HEK293 (cell line): ENCODE data around the gene NFS1.

Experiments used
- BCL11B ChIP-seq: fragments of 450-650 bp; formaldehyde crosslinking; IDR thresholded peaks from 2 replicates; pipeline ENCODE4 v1.5.1; 2016; ENCODE audit warnings: low read depth, missing biosample characterization, missing genetic modification characterization
- GLIS1 ChIP-seq: fragments of 450-650 bp; formaldehyde crosslinking; IDR thresholded peaks from 2 replicates; pipeline ENCODE4 v1.5.1; 2016; ENCODE audit warnings: missing biosample characterization, missing genetic modification characterization
- IKZF3 ChIP-seq: fragments of 450-650 bp; IDR thresholded peaks from 2 replicates; pipeline ENCODE4 v1.5.0; 2018; ENCODE audit warnings: missing biosample characterization, mild to moderate bottlenecking, missing genetic modification characterization, moderate library complexity
- KLF8 ChIP-seq: fragments of 450-650 bp; formaldehyde crosslinking; IDR thresholded peaks from 2 replicates; pipeline ENCODE4 v1.5.1; 2016; ENCODE audit warnings: missing biosample characterization, missing genetic modification characterization
- KLF9 ChIP-seq: fragments of 450-650 bp; formaldehyde crosslinking; IDR thresholded peaks from 2 replicates; pipeline ENCODE4 v1.5.1; 2016; ENCODE audit warnings: missing biosample characterization, missing genetic modification characterization, low read depth
- MYNN ChIP-seq: fragments of 450-650 bp; formaldehyde crosslinking; IDR thresholded peaks from 2 replicates; pipeline ENCODE4 v1.5.1; 2016; ENCODE audit warnings: missing biosample characterization, missing genetic modification characterization, borderline replicate concordance
- PRDM10 ChIP-seq: fragments of 450-650 bp; formaldehyde crosslinking; IDR thresholded peaks from 2 replicates; pipeline ENCODE4 v1.5.1; 2016; ENCODE audit warnings: missing biosample characterization, missing genetic modification characterization
- REPIN1 ChIP-seq: fragments of 450-650 bp; formaldehyde crosslinking; IDR thresholded peaks from 2 replicates; pipeline ENCODE4 v1.5.1; 2017; ENCODE audit warnings: missing biosample characterization, missing genetic modification characterization, low read depth
- SP3 ChIP-seq: fragments of 450-650 bp; formaldehyde crosslinking; IDR thresholded peaks from 2 replicates; pipeline ENCODE4 v1.5.1; 2016; ENCODE audit warnings: missing biosample characterization, missing genetic modification characterization
- TCF7L2 ChIP-seq: IDR thresholded peaks from 2 replicates; pipeline ENCODE4 v1.6.1; 2011; ENCODE audit warnings: low read depth, mild to moderate bottlenecking, inconsistent platforms, low read length, moderate library complexity, borderline replicate concordance
- YY1 ChIP-seq: fragments of 450-650 bp; formaldehyde crosslinking; IDR thresholded peaks from 2 replicates; pipeline ENCODE4 v1.5.1; 2018; ENCODE audit warnings: missing biosample characterization, missing genetic modification characterization
- ZBTB10 ChIP-seq: fragments of 450-650 bp; formaldehyde crosslinking; IDR thresholded peaks from 2 replicates; pipeline ENCODE4 v1.5.1; 2016; ENCODE audit warnings: missing biosample characterization, missing genetic modification characterization
- ZFP41 ChIP-seq: fragments of 450-650 bp; formaldehyde crosslinking; IDR thresholded peaks from 2 replicates; pipeline ENCODE4 v1.5.1; 2016; ENCODE audit warnings: missing biosample characterization, missing genetic modification characterization, borderline replicate concordance
- ZNF157 ChIP-seq: fragments of 450-650 bp; formaldehyde crosslinking; IDR thresholded peaks from 2 replicates; pipeline ENCODE4 v1.5.1; 2016; ENCODE audit warnings: missing biosample characterization, missing genetic modification characterization
- ZNF175 ChIP-seq: fragments of 450-650 bp; formaldehyde crosslinking; IDR thresholded peaks from 2 replicates; pipeline ENCODE4 v1.5.1; 2016; ENCODE audit warnings: missing biosample characterization, missing genetic modification characterization
- ZNF211 ChIP-seq: fragments of 450-650 bp; formaldehyde crosslinking; IDR thresholded peaks from 2 replicates; pipeline ENCODE4 v1.5.1; 2016; ENCODE audit warnings: low read depth, missing biosample characterization, missing genetic modification characterization
- ZNF223 ChIP-seq: fragments of 450-650 bp; formaldehyde crosslinking; IDR thresholded peaks from 2 replicates; pipeline ENCODE4 v1.5.1; 2016; ENCODE audit warnings: missing biosample characterization, missing genetic modification characterization
- ZNF26 ChIP-seq: fragments of 450-650 bp; formaldehyde crosslinking; IDR thresholded peaks from 2 replicates; pipeline ENCODE4 v1.5.1; 2016; ENCODE audit warnings: missing biosample characterization, missing genetic modification characterization
- ZNF280C ChIP-seq: fragments of 450-650 bp; formaldehyde crosslinking; IDR thresholded peaks from 2 replicates; pipeline ENCODE4 v1.5.1; 2016; ENCODE audit warnings: missing biosample characterization, missing genetic modification characterization
- ZNF302 ChIP-seq: fragments of 450-650 bp; formaldehyde crosslinking; IDR thresholded peaks from 2 replicates; pipeline ENCODE4 v1.5.1; 2016; ENCODE audit warnings: missing biosample characterization, missing genetic modification characterization, low read depth
- ZNF362 ChIP-seq: fragments of 450-650 bp; formaldehyde crosslinking; IDR thresholded peaks from 2 replicates; pipeline ENCODE4 v1.5.1; 2016; ENCODE audit warnings: missing biosample characterization, missing genetic modification characterization
- ZNF416 ChIP-seq: fragments of 450-650 bp; formaldehyde crosslinking; IDR thresholded peaks from 2 replicates; pipeline ENCODE4 v1.5.1; 2016; ENCODE audit warnings: missing biosample characterization, missing genetic modification characterization
- ZNF548 ChIP-seq: fragments of 450-650 bp; formaldehyde crosslinking; IDR thresholded peaks from 2 replicates; pipeline ENCODE4 v1.5.1; 2016; ENCODE audit warnings: missing biosample characterization, missing genetic modification characterization
- ZNF555 ChIP-seq: fragments of 450-650 bp; formaldehyde crosslinking; conservative IDR thresholded peaks from 2 replicates; pipeline ENCODE4 v1.5.1; 2017; ENCODE audit warnings: missing biosample characterization, mild to moderate bottlenecking, missing genetic modification characterization, inconsistent platforms
- ZNF610 ChIP-seq: fragments of 450-650 bp; formaldehyde crosslinking; IDR thresholded peaks from 2 replicates; pipeline ENCODE4 v1.5.1; 2016; ENCODE audit warnings: missing biosample characterization, missing genetic modification characterization, borderline replicate concordance
- ZNF623 ChIP-seq: fragments of 450-650 bp; formaldehyde crosslinking; IDR thresholded peaks from 2 replicates; pipeline ENCODE4 v1.5.1; 2016; ENCODE audit warnings: missing biosample characterization, missing genetic modification characterization
- ZNF629 ChIP-seq: fragments of 450-650 bp; formaldehyde crosslinking; IDR thresholded peaks from 2 replicates; pipeline ENCODE4 v1.5.1; 2017; ENCODE audit warnings: missing biosample characterization, missing genetic modification characterization
- ZNF664 ChIP-seq: fragments of 450-650 bp; formaldehyde crosslinking; IDR thresholded peaks from 2 replicates; pipeline ENCODE4 v1.5.1; 2016; ENCODE audit warnings: missing biosample characterization, missing genetic modification characterization
- ZSCAN16 ChIP-seq: fragments of 450-650 bp; formaldehyde crosslinking; IDR thresholded peaks from 2 replicates; pipeline ENCODE4 v1.5.1; 2016; ENCODE audit warnings: missing biosample characterization, missing genetic modification characterization

Gene NFS1

GRCh38 chr20:35663516-35664465 is 35.4 kb downstream of the NFS1 start (continued):
- TF ChIP-seq PRDM10 (tag by site-specific recombination) (no peak), SP3 (peak; percentile 69), ZNF211 (no peak), YY1 (tag by site-specific recombination) (no peak; the same call in 1 of the 2 replicates), ZNF302 (no peak), ZNF664 (tag by site-specific recombination) (no peak), ZBTB10 (no peak), MYNN (tag by site-specific recombination) (no peak), ZNF555 (tag by site-specific recombination) (no peak), ZFP41 (tag by site-specific recombination) (no peak), IKZF3 (0 out of 2 replicates have a peak, but pooled peaks have one; percentile 33), REPIN1 (tag by site-specific recombination) (no peak), ZNF623 (tag by site-specific recombination) (no peak), ZNF157 (tag by site-specific recombination) (no peak), BCL11B (tag by site-specific recombination) (no peak), ZNF548 (no peak), KLF8 (tag by site-specific recombination) (peak; percentile 59; the same call in 1 of the 2 replicates), ZNF175 (no peak), KLF9 (peak; percentile 67; the same call in 1 of the 2 replicates), ZNF26 (tag by site-specific recombination) (no peak), TCF7L2 (no peak), ZNF280C (tag by site-specific recombination) (no peak), ZNF416 (tag by site-specific recombination) (no peak), ZSCAN16 (tag by site-specific recombination) (no peak), ZNF610 (no peak), ZNF362 (tag by site-specific recombination) (no peak), ZNF223 (tag by site-specific recombination) (peak; percentile 93), GLIS1 (tag by site-specific recombination) (peak; percentile 47; the same call in 1 of the 2 replicates), ZNF629 (tag by site-specific recombination) (peak; percentile 26; the same call in 1 of the 2 replicates)
